ENCODE data around the gene CD7.

DNA sequence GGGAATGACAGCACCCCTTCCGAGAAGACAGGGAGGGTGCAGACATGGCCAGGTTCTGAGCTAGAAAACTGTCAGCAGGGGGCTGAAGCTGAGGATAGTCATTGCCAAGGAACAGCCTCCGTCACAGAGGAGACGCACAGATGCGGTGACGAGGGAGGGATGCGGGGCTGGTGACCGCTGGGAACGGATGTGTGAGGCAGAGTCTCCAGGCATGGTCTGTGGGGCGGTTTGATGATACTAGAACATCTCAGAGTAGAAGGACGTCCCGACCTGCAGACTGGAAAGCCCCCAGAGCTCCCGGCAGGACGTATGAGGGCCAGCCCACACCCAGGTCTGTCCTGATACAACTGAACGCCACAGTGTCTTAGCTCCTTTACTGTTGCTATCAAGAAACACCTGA, 42.1 kb downstream of the CD7 start:
- TF ChIP-seq ARNTL (CRISPR knock-in tag; IDR thresholded peaks at IDR 0.05; ENCODE audit: borderline replicate concordance, low read depth), result no peak
- no peak for TF ChIP-seq ZFP30 (CRISPR knock-in tag; IDR thresholded peaks at IDR 0.05)
- no peak for TF ChIP-seq CSRNP3 (CRISPR knock-in tag; IDR thresholded peaks at IDR 0.05)
- TF ChIP-seq, protein P1, sequence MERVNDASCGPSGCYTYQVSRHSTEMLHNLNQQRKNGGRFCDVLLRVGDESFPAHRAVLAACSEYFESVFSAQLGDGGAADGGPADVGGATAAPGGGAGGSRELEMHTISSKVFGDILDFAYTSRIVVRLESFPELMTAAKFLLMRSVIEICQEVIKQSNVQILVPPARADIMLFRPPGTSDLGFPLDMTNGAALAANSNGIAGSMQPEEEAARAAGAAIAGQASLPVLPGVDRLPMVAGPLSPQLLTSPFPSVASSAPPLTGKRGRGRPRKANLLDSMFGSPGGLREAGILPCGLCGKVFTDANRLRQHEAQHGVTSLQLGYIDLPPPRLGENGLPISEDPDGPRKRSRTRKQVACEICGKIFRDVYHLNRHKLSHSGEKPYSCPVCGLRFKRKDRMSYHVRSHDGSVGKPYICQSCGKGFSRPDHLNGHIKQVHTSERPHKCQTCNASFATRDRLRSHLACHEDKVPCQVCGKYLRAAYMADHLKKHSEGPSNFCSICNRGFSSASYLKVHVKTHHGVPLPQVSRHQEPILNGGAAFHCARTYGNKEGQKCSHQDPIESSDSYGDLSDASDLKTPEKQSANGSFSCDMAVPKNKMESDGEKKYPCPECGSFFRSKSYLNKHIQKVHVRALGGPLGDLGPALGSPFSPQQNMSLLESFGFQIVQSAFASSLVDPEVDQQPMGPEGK (CRISPR knock-in tag; IDR thresholded peaks at IDR 0.05; ENCODE audit: borderline replicate concordance), result no peak
- TF ChIP-seq ZFP3 (CRISPR knock-in tag; IDR thresholded peaks at IDR 0.05), result no peak
- TF ChIP-seq ESRRG (CRISPR knock-in tag; IDR thresholded peaks at IDR 0.05), result no peak
- no peak for TF ChIP-seq CSDC2 (CRISPR knock-in tag; IDR thresholded peaks at IDR 0.05)
- no peak for TF ChIP-seq PPARA (CRISPR knock-in tag; IDR thresholded peaks at IDR 0.05; ENCODE audit: borderline replicate concordance)
- TF ChIP-seq, protein P2, sequence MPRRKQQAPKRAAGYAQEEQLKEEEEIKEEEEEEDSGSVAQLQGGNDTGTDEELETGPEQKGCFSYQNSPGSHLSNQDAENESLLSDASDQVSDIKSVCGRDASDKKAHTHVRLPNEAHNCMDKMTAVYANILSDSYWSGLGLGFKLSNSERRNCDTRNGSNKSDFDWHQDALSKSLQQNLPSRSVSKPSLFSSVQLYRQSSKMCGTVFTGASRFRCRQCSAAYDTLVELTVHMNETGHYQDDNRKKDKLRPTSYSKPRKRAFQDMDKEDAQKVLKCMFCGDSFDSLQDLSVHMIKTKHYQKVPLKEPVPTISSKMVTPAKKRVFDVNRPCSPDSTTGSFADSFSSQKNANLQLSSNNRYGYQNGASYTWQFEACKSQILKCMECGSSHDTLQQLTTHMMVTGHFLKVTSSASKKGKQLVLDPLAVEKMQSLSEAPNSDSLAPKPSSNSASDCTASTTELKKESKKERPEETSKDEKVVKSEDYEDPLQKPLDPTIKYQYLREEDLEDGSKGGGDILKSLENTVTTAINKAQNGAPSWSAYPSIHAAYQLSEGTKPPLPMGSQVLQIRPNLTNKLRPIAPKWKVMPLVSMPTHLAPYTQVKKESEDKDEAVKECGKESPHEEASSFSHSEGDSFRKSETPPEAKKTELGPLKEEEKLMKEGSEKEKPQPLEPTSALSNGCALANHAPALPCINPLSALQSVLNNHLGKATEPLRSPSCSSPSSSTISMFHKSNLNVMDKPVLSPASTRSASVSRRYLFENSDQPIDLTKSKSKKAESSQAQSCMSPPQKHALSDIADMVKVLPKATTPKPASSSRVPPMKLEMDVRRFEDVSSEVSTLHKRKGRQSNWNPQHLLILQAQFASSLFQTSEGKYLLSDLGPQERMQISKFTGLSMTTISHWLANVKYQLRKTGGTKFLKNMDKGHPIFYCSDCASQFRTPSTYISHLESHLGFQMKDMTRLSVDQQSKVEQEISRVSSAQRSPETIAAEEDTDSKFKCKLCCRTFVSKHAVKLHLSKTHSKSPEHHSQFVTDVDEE (CRISPR knock-in tag; IDR thresholded peaks at IDR 0.05), result no peak
- TF ChIP-seq RARB (CRISPR knock-in tag; IDR thresholded peaks at IDR 0.05), result no peak
- no peak for TF ChIP-seq SNAI2 (CRISPR knock-in tag; IDR thresholded peaks at IDR 0.05)
- no peak for TF ChIP-seq GLIS3 (CRISPR knock-in tag; IDR thresholded peaks at IDR 0.05)
- TF ChIP-seq, protein P3, sequence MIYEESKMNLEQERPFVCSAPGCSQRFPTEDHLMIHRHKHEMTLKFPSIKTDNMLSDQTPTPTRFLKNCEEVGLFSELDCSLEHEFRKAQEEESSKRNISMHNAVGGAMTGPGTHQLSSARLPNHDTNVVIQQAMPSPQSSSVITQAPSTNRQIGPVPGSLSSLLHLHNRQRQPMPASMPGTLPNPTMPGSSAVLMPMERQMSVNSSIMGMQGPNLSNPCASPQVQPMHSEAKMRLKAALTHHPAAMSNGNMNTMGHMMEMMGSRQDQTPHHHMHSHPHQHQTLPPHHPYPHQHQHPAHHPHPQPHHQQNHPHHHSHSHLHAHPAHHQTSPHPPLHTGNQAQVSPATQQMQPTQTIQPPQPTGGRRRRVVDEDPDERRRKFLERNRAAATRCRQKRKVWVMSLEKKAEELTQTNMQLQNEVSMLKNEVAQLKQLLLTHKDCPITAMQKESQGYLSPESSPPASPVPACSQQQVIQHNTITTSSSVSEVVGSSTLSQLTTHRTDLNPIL (CRISPR knock-in tag; IDR thresholded peaks at IDR 0.05; ENCODE audit: low read depth), result no peak
- TF ChIP-seq TOX (CRISPR knock-in tag; IDR thresholded peaks at IDR 0.05; ENCODE audit: borderline replicate concordance), result no peak
